Hepatocyte (in vitro differentiated cells): ENCODE data around the gene TRPM2. TPM values are rescaled to one million over a fixed set of nuclear protein-coding genes. Genes with fewer than 3 reads are reported as not detected.

Source experiments
- DNase-seq: peaks from one replicate; pipeline ENCODE4 v3.0.0-alpha.2; 2016; ENCODE audit warnings: low spot score
- H2AFZ ChIP-seq: fragments of 200-600 bp; sonication (generic); 2 replicates; pipeline ENCODE4 v1.6.0; 2016; ENCODE audit warnings: antibody characterized with exemption, mild to moderate bottlenecking
- H3K27ac ChIP-seq: fragments of 200-600 bp; sonication (generic); 2 replicates; pipeline ENCODE4 v1.5.1; 2016; ENCODE audit warnings: mild to moderate bottlenecking
- H3K27me3 ChIP-seq: fragments of 200-600 bp; sonication (generic); 2 replicates; pipeline ENCODE4 v1.6.1; 2016
- H3K36me3 ChIP-seq: fragments of 200-600 bp; sonication (generic); replicated peaks from 2 replicates; pipeline ENCODE4 v1.5.1; 2016; ENCODE audit warnings: low read depth; ENCODE audit not compliant: insufficient read depth
- H3K4me1 ChIP-seq: fragments of 200-600 bp; sonication (generic); 2 replicates; pipeline ENCODE4 v1.5.1; 2016; ENCODE audit warnings: mild to moderate bottlenecking, moderate library complexity; ENCODE audit not compliant: insufficient read depth
- H3K4me2 ChIP-seq: fragments of 200-600 bp; sonication (generic); 2 replicates; pipeline ENCODE4 v1.6.0; 2016
- H3K4me3 ChIP-seq: fragments of 200-600 bp; sonication (generic); 2 replicates; pipeline ENCODE4 v1.5.1; 2016; ENCODE audit warnings: mild to moderate bottlenecking
- H3K79me2 ChIP-seq: fragments of 200-600 bp; sonication (generic); 2 replicates; pipeline ENCODE4 v1.6.0; 2017; ENCODE audit warnings: mild to moderate bottlenecking
- H3K9me2 ChIP-seq: fragments of 200-600 bp; sonication (generic); replicated peaks from 2 replicates; pipeline ENCODE4 v1.6.0; 2017; ENCODE audit warnings: mild to moderate bottlenecking; ENCODE audit not compliant: insufficient read depth
- H3K9me3 ChIP-seq: fragments of 200-600 bp; sonication (generic); 2 replicates; pipeline ENCODE4 v1.5.1; 2016; ENCODE audit warnings: low read depth, mild to moderate bottlenecking
- H4K20me1 ChIP-seq: fragments of 200-600 bp; sonication (generic); 2 replicates; pipeline ENCODE4 v1.6.0; 2016; ENCODE audit warnings: mild to moderate bottlenecking; ENCODE audit not compliant: insufficient read depth, poor library complexity, severe bottlenecking
- EZH2 ChIP-seq: fragments of 200-600 bp; sonication (generic); IDR thresholded peaks from 2 replicates; pipeline ENCODE4 v1.6.1; 2016; ENCODE audit warnings: antibody characterized with exemption, mild to moderate bottlenecking, borderline replicate concordance
- EZH2phosphoT487 ChIP-seq: fragments of 200-600 bp; sonication (generic); IDR thresholded peaks from one replicate; pipeline ENCODE4 v1.6.1; 2018; ENCODE audit warnings: antibody characterized with exemption, mild to moderate bottlenecking, low read depth, moderate library complexity; ENCODE audit not compliant: unreplicated experiment, severe bottlenecking
- WGBS: methylation state at CpG from one replicate; pipeline ENCODE4 v1.1.6; 2016; ENCODE audit warnings: low lambda C conversion rate; ENCODE audit errors: missing lambda C conversion rate; 5-methylcytosine and 5-hydroxymethylcytosine counted together
- polyA plus RNA-seq: library from polyadenylated mRNA; unstranded; fragments of >200 nt; fragmentation: Nextera tagmentation; extraction: Ambion mirVana; gene quantifications from 2 replicates; pipeline ENCODE4 v1.2.1, GENCODE V29; 2016
- total RNA-seq: library from RNA; depleted of rRNA; stranded (reverse); fragments of >200 nt; gene quantifications from 2 replicates; pipeline ENCODE4 v1.2.3, GENCODE V29; 2014
- TF ChIP-seq, protein P1 (sequence below): fragments of 200-600 bp; sonication (generic); IDR thresholded peaks from 2 replicates; pipeline ENCODE4 v1.5.1; 2016; ENCODE audit warnings: antibody characterized with exemption, mild to moderate bottlenecking; ENCODE audit not compliant: poor library complexity

TRPM2 gene
- total and polyA plus RNA-seq, 2 experiments from 2014 or later, result 0.25 to 0.50 TPM

DNA sequence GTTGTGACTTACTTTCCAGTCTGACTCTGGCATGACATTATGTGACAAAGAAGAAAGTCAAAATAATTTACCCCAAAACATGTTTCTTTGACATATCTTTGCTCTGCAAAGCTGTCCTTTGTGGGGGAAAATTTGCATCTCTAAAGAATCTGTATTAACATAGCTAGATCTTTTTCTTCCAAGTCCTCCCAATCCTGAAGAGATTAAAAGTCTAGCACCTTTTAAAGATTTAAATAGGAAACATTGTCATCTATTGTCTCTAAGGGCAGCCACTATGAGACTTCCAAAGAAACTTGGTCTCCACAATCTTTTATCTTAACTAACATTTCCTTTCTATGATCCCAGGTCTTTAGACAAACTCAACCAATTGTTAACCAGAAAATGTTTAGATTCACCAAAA lies 117.9 kb downstream of the TRPM2 start:
- Histone ChIP-seq H4K20me1 (no peaks in the 10 kb centered on the region), H3K4me2 (no peak overlapping the region), H3K36me3 (no peaks in the 10 kb centered on the region), H2AFZ (no peak overlapping the region), H3K9me3 (no peaks in the 10 kb centered on the region), H3K27me3 (no peaks in the 10 kb centered on the region), H3K79me2 (no peaks in the 10 kb centered on the region), H3K4me3 (no peak overlapping the region), H3K4me1 (no peaks in the 10 kb centered on the region), H3K27ac (no peak overlapping the region), H3K9me2 (no peaks in the 10 kb centered on the region)
- TF ChIP-seq EZH2, result no peak
- DNase-seq, result no peak

- no peak overlapping the region for H3K4me3 ChIP-seq
- H3K27ac ChIP-seq, result no peak overlapping the region
- H3K27me3 ChIP-seq, result no peaks in the 10 kb centered on the region
- no peaks in the 10 kb centered on the region for H3K9me2 ChIP-seq
- WGBS, result 94% methylated on average over 6 of the region's 6 CpGs
- no peak for DNase-seq
- H3K4me1 ChIP-seq, result no peaks in the 10 kb centered on the region
- H3K79me2 ChIP-seq, result no peaks in the 10 kb centered on the region
- no peak overlapping the region for H3K4me2 ChIP-seq
- no peaks in the 10 kb centered on the region for H3K36me3 ChIP-seq
- H2AFZ ChIP-seq, result no peak overlapping the region
- no peak for TF ChIP-seq EZH2phosphoT487
- no peak for TF ChIP-seq EZH2
- TF ChIP-seq, protein P1, sequence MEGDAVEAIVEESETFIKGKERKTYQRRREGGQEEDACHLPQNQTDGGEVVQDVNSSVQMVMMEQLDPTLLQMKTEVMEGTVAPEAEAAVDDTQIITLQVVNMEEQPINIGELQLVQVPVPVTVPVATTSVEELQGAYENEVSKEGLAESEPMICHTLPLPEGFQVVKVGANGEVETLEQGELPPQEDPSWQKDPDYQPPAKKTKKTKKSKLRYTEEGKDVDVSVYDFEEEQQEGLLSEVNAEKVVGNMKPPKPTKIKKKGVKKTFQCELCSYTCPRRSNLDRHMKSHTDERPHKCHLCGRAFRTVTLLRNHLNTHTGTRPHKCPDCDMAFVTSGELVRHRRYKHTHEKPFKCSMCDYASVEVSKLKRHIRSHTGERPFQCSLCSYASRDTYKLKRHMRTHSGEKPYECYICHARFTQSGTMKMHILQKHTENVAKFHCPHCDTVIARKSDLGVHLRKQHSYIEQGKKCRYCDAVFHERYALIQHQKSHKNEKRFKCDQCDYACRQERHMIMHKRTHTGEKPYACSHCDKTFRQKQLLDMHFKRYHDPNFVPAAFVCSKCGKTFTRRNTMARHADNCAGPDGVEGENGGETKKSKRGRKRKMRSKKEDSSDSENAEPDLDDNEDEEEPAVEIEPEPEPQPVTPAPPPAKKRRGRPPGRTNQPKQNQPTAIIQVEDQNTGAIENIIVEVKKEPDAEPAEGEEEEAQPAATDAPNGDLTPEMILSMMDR, result no peak
- H4K20me1 ChIP-seq, result no peaks in the 10 kb centered on the region
- H3K9me3 ChIP-seq, result no peaks in the 10 kb centered on the region
Observed at GRCh38 chr21:44471996-44472395, 118.6 kb downstream of the TRPM2 start.

DNA sequence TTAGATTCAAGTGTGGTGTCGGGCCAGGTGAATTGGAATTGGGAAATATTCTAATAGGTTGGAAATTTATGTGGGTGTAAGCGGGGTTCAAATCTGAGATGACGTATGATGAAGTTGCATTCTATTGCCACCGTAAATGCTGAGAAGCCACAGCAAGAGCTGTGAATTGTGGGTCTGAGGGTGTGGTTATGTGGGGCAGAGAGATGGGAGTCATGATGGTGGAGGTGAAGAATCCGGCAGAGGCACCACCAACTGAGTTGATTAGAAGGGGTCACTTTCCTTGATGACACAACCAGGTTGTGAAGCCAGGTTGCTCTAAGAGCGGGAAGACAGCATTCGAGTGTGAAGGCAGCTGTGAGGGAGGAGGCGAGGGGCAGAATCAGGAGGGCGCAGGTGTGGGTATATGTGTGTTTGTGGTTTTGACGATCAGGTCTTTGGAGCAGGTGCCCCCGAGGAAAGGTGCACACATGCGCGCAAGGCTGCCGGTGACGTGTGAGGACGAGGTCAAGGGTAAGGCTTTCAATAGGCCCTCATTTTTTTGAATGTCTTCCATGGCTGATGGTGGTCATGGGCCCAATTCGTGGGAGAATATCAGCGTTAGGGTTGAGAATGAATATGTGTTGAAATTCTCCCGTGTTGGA lies 120.6 kb downstream of the TRPM2 start:
- DNase-seq, result no peak
- H3K27ac ChIP-seq, result no peak overlapping the region
- WGBS, result 91% methylated on average over 19 of the region's 19 CpGs
- no peak overlapping the region for H3K4me2 ChIP-seq
- no peaks in the 10 kb centered on the region for H3K27me3 ChIP-seq
- no peaks in the 10 kb centered on the region for H3K9me2 ChIP-seq
- H2AFZ ChIP-seq, result no peak overlapping the region
- H3K9me3 ChIP-seq, result no peaks in the 10 kb centered on the region
- TF ChIP-seq EZH2, result no peak
- TF ChIP-seq, protein P1, result no peak
- TF ChIP-seq EZH2phosphoT487, result no peak
- no peaks in the 10 kb centered on the region for H4K20me1 ChIP-seq
- no peaks in the 10 kb centered on the region for H3K36me3 ChIP-seq
- H3K4me1 ChIP-seq, result no peaks in the 10 kb centered on the region
- no peak overlapping the region for H3K4me3 ChIP-seq
- H3K79me2 ChIP-seq, result no peaks in the 10 kb centered on the region

DNA sequence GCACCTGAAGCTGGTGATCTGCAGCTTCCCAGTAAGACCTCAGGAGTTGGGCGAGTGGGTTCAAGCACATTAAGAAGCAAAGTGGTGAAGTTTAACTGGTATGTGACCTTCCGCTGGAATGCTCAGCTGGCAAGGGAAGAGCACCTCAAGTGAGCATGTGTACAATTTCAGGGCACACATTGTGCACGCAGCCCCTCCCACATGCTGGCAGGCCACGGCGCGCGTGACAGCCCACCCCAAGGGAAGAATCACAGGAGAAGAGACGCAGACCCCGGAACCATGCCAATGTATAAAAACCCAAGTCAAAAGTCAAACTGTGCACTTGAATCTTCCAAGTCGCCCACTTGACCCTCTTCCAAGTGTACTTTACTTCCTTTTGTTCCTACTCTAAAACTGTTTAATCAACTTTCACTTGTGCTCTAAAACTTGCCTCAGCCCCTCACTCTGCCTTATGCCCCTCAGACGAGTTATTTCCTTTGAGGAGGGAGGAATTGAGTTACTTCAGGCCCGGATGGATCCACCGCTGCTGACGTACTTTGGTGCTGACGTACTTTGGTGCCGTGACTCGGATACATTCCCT lies 121.9 kb downstream of the TRPM2 start:
- no peak overlapping the region for H3K27ac ChIP-seq
- H3K27me3 ChIP-seq, result no peaks in the 10 kb centered on the region
- H3K79me2 ChIP-seq, result no peaks in the 10 kb centered on the region
- H3K4me1 ChIP-seq, result no peaks in the 10 kb centered on the region
- H3K9me2 ChIP-seq, result no peaks in the 10 kb centered on the region
- no peak overlapping the region for H2AFZ ChIP-seq
- H3K9me3 ChIP-seq, result no peaks in the 10 kb centered on the region
- TF ChIP-seq, protein P1, result no peak
- TF ChIP-seq EZH2, result no peak
- no peak for TF ChIP-seq EZH2phosphoT487
- no peak overlapping the region for H3K4me3 ChIP-seq
- 93% methylated on average over 17 of the region's 17 CpGs for WGBS
- H3K4me2 ChIP-seq, result no peak overlapping the region
- no peaks in the 10 kb centered on the region for H4K20me1 ChIP-seq
- no peak for DNase-seq
- no peaks in the 10 kb centered on the region for H3K36me3 ChIP-seq
